ENCODE results near the gene PIP4P1.
"Not testable (repeated sequence)": the region's sequence is repeated elsewhere in the genome, so short reads cannot be mapped to it uniquely, and the experiment has no call there.

The PIP4P1 gene

DNA sequence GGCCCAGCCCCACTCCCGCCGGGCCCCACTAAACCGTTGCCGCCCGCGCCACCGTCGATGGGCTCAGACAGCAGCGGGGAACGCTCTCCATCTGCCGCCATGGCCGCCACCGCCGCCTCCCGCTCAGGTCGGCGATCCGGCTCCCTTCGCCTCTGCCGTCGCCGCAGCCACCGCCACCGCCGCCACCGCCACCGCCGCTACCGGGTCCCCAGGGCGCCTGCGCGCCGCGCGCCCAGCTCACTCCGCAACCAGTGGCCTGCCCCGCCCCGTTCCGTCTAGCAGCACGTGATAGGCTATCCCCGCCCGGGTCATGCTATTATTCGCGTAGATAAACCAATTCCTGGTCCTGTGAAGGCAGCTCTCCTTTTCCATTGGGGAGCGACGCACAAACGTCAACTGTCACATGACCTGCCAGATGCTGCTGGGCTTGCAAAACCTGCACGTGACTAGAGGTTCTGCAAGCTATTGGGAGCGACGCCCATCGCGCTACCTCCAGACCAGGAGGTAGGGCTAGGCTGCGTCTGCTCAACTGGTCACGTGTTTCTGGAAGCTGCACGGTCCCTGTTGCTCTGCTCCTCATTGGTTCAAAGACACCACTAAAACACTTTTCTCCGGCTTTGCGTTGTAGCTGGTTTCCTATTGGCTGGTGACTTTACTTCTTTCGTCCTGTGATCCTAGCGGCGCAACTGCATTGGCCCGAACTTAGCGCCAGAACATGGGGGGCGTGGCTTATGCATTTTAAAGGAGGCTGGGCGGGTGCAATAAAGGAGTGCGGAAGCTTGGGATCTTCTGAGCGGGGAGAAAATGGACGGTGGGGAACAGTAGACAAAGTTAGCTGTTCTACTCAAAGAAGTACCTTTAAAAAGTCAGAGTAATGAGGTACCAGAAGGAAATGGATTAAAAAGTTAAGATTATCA is at the start of gene PIP4P1:
PIP4P1 (minus strand) TSS at position 210 of the 917 bp plus-strand sequence; CDS start at position 101, 109 bp downstream.
- peak; percentile 99 for DNase-seq (ENCODE audit: low spot score)

DNA sequence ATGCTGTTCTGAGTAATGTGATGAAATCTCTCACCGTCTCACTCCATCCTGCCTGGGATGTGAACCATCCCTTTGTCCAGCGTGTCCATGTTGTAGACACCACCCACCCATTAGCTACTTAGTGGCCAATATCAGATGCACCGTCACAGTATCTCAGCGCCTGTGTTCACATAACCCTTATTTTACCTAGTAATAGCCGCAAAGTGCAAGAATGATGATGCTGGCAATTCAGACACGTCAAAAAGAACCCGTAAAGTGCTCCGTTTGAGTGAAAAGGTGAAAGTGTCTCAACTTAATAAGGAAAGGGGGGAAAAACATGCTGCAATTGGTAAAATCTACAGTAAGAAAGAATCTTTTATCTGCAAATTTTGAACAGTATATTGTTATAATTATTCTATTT is 47.1 kb upstream of the PIP4P1 start:
- DNase-seq (ENCODE audit: low spot score), result no peak

DNA sequence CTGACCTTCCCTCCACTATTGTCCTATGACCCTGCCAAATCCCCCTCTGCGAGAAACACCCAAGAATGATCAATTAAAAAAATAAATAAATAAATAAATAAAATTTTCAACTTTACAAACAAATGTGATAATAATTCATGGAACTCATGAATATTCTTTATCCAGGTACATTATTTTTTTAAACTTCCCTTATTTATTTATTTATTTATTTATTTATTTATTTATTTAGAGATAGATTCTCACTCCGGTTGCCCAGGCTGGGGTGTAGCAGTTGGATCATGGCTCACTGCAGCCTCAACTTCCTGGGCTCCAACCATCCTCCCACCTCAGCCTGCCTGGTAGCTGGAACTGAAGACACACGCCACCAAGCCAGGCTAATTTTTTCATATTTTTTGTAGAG is 46.3 kb upstream of the PIP4P1 start:
- DNase-seq (ENCODE audit: low spot score), result not testable (repeated sequence)

DNA sequence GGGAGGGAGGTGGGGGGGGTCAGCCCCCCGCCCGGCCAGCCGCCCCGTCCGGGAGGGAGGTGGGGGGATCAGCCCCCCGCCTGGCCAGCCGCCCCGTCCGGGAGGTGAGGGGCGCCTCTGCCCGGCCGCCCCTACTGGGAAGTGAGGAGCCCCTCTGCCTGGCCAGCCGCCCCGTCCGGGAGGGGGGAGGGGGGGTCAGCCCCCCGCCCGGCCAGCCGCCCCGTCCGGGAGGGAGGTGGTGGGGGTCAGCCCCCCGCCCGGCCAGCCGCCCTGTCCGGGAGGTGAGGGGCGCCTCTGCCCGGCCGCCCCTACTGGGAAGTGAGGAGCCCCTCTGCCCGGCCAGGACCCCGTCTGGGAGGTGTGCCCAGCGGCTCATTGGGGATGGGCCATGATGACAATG is 45.5 kb upstream of the PIP4P1 start:
- not testable (repeated sequence) for DNase-seq (ENCODE audit: low spot score)

DNA sequence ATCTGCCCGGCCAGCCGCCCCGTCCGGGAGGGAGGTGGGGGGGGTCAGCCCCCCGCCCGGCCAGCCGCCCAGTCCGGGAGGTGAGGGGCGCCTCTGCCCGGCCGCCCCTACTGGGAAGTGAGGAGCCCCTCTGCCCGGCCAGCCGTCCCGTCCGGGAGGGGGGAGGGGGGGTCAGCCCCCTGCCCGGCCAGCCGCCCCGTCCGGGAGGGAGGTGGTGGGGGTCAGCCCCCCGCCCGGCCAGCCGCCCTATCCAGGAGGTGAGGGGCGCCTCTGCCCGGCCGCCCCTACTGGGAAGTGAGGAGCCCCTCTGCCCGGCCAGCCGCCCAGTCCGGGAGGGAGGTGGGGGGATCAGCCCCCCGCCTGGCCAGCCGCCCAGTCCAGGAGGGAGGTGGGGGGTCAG is 45.0 kb upstream of the PIP4P1 start:
- not testable (repeated sequence) for DNase-seq (ENCODE audit: low spot score)

DNA sequence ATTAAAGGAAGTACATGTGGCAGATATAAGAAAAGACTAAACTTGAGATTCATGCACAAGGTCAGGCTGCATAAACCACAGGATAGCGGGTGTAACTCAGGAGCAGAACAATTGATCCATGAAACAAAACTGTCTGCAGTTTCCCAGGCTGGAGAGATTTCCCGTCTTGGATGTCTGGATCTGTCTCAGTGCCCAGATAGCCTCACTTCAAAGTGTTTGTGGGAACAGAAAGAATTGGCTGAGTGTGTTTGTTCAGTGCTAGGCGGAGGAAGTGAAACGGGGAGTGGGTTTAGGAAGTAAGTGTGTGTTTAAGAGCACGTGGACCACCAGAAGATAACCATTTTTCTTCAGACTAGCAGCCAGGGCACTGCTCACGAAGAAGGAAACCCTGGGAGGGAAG is 42.7 kb upstream of the PIP4P1 start:
- no peak for DNase-seq (ENCODE audit: low spot score)

DNA sequence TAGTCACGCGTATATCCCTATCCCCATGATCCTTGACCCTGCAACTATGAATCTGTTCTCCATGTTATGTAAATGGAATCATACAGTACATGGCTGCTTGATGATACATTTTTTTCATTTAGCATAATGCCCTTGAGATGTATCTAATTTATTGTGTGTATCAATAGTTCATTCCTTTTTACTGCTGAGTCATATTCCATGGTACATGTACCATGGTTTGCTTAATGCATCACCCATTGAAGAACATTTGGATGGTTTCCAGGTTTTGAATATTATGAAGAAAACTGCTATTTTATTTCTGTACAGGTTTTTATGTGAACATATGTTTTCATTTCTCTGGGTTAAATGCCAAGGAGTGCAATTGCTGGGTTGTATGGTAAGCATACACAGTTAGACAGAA is 40.1 kb upstream of the PIP4P1 start:
- no peak for DNase-seq (ENCODE audit: low spot score)

DNA sequence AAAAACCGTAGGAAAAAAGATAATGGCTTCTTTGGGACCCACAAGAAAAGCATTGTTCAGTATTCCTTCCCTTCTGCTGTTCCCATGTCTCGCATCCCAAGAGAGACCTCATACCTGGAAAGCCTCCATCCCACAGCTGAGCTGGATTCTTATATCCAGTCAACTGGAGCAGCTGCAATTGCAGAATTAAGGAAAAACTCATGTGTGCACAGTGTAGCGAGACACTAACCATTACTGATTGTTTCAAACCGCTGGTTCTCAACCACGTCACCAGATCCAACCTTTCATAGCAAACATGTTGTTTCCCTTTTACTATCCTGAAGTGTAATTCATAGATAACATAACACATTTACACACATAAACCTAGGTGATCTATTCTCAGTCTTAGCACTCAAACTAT is 38.6 kb upstream of the PIP4P1 start:
- no peak for DNase-seq (ENCODE audit: low spot score)

DNA sequence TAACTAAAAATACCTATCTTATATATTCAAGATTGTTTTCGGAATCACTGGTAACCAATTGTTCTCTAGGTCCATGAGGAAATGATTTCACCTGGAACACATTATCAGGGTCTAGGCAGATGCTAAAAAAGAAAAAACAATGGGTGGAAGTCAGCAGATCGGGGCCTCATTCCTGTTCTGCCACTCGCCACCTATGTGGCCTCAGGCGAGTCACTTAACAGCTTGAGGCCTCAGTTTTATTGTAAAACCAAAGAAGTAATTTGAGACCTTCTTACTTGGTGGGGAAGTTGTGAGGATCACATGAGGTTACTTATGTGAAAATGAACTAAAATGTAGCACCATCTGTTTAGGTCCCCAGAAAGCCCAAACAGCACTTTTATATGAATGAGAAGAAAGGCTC is 37.9 kb upstream of the PIP4P1 start:
- no peak for DNase-seq (ENCODE audit: low spot score)

DNA sequence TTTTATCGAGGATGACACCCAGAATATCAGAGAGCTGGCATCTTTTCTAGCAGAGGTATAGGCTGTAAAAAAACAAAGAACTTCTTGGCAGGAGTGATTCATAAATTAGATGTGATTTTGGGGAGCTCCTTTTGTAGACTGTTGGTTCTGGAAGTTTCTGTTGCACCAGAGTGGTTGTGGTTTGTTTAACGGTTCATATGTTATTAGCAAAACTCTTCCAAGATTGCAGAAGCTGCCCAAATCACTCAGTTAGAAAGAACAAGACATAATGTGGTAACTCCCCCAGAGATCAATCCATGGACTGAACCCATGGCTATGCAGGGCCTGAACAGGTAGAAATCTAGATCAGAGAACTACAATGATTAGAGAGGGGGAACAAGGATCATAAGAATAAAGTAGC is 37.4 kb upstream of the PIP4P1 start:
- DNase-seq (ENCODE audit: low spot score), result no peak

DNA sequence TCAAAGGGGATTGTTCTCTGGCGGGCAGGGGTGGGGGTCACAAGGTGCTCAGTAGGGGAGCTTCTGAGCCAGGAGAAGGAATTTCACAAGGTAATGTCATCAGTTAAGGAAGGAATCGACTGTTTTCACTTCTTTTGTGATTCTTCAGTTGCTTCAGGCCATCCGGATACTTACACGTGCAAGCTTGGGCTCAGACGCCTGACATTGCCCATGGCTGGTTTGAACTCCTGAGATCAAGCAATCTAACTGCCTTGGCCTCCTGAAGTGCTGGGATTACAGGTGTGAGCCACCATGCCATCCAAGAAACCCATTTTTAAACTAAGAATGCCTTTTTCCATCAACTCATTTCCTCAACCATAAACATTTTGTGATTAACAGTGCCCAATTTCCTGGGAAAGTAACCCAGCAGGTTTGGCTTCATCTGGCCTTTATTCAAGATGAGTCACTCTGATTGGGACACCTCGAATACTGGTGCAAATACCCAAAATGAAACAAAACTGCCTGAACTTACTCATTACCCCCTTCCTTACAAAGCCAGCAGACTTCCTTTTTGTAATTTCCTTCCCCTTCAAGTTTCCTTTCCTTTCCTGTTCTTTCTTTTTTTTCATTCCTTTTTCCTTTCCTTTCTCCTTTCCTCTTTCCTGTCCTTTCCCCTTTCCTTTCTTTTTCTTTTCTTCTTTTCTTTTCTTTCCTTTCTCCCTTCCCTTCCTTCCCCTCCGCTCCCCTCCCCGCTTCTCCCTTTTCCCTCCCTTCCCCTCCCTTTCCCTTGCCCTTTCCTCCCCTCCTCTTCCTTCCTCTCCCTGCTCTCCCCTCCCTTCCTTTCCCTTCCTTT is 33.9 kb upstream of the PIP4P1 start:
- DNase-seq (ENCODE audit: low spot score), result peak; percentile 26

DNA sequence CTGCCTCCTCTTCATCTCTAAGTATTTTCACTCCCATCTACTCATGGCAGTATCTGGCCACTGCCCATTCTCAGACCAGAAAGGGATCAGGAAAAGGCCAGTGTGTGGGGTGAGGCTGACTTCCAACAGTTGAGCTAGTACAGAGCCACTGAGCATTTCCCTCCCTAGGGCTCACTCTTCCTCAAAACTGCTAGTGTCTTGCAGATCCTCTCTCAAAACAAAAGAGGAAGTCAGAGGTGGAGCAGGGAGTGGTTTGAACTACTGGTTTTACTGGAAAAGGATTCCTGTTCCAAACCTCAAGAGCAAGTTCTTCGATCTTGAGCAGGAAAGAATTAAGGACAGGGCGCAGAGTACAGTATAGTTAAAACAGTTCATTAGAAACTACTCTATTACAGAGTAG is 32.4 kb upstream of the PIP4P1 start:
- DNase-seq (ENCODE audit: low spot score), result no peak

DNA sequence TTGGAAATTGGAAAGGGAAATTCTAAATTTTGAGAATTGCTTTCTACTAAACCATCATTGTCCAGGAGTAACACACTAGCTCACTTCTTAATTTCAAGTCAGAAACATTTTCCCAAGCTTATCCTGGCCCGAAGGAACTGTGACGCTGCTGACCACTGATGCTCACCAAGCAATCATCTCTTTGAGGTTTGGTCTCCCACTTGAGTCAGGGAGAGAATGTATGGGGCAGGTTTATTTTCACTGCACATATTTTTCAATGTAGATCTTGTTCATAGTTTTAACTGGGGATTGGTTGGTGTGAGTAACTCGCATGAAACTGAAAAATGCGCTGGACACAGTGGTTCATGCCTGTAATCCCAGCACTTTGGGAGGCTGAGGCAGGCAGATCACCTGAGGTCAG is 31.3 kb upstream of the PIP4P1 start:
- DNase-seq (ENCODE audit: low spot score), result no peak

DNA sequence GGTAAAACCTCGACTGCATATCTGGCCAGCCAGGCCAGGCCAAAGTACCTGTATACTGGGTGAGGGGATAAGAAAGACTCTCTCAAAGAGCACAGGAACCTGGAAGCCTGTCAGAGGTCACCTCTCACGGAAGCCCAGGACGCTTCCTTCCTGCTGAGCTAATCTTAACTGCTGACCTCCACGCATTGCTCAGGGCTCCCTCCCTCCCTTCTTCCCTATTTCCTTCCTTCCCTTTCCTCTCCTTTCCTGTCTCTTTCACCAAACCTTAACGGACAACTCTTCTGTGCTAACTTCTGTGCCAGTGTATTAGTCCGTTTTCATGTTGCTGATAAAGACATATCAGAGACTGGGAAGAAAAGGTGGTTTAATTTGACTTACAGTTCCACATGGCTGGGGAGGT is 29.3 kb upstream of the PIP4P1 start:
- DNase-seq (ENCODE audit: low spot score), result no peak

DNA sequence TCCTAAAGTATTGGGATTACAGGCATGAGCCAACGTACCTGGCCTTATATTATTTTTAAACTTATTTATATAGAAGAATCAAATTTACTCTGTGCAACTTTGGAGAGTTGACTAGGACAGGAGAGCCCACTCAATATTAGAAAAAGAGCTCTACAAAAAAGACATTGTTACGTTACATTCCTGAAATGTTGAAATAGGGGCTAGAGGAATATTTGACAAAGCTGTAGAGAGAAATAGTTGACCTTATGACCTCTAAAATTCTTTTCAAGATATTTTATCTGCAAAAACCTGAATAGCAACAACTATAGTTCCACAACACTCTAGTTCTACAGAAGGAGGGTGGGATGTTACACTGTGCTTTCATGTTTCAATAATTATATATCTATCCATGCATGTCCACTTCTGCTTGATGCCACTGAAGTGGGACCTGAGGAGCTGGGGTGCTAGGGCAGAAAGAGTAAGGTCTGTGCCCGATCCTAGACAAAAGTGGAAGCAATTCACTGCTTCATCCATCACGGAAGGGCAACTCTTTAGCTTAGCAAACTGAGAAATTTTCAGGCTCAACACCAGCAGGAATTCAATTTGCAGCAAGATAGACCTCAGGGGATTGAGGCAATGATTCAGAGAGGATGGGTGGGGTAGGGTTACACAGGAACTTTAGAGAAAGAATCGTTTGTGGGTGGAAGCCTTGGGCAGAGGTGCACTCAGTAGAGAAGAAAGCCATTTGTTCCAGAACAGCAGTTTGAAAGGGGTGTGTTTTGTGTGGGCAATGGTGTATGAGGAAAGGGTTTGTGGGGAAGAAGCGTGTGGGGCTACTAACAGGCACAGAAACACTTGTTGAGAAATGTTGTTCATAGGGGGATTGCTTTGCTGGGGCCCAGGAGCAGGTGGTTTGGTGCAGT is 28.1 kb upstream of the PIP4P1 start:
- no peak for DNase-seq (ENCODE audit: low spot score)

DNA sequence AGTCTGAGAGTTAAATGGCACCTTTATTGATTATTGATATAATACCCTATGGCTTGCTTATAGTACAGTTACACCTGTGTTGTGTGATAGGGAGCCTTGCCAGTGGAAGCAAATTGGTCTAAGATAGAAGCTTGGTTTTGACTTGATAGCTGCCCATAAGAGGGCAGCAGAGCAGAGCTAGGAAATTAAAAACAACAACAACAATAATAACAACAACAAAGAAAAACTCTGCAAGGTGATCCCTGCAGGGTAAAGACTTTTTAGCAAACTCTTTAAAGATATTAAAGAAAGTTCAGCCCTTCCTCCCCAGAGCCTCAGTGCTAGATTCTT is 26.1 kb upstream of the PIP4P1 start:
- DNase-seq (ENCODE audit: low spot score), result no peak

DNA sequence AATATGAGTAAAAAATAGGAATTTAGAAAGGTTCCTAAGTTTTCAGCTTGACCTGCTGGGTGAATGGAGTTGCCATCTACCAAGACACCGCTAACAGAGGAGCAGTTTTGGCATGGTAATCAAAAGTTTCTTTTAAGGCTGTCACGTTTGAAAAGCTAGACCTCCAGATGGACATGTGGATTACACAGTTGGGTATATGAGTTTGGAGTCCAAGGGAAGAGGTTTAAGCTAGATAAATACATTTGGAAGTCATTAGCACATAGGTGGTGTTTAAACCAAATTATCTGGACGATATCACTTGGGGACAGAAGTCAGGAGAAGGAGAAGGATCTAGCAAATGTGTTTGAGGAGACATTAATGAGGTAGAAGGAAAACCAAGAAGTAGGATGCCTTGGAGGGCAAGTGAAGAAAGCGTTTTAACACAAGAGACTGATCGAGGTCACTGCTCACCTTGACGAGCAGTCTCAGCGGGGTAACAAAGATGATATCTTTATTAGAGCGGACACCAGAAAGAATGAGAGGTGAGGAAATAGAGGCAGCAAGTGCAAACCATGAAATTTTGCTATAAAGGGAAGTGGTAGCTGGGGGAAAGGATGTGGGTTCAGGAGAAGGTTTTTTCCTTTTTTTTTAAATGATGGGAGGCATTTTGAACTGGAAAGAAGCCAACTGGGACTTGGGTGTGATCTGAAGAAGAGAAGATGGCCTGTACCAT is 25.6 kb upstream of the PIP4P1 start:
- no peak for DNase-seq (ENCODE audit: low spot score)

DNA sequence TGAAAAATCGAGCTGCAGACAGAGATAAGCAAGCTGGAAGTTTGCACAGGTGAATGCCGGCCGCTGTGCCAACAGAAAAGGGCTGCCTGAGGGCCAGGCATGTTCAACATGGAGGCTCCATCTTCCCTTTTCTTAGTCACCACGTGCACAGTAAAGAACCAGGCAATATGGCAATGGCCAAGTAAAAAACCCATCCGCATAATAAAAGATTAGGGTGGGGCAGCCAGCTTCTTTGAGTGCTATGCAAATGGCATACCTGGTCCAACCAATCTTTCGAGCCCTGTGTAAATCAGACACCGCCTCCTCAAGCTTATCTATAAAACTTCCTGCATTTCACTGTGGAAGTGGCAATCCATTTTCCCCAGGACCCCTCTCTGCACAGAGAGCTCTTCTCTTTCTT is 24.7 kb upstream of the PIP4P1 start:
- DNase-seq (ENCODE audit: low spot score), result no peak

DNA sequence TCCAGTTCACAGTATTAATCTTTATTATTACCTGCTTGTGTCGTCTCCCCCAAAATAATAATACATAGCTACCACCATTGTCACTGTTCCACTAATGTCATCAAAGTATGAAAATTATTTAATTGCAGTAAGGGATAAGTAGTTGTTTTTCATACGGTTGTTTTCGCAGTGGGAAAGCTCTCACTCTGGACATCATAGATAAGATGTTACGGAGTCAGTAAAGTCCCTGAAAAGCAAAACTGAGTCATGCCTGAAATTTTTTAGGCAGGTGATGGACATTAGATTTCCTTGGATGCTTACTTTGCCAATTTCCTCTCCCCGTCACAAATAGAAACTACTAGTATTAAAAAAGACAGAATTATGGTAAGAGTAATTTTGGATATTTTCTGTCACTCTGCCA is 21.1 kb upstream of the PIP4P1 start:
- DNase-seq (ENCODE audit: low spot score), result no peak

DNA sequence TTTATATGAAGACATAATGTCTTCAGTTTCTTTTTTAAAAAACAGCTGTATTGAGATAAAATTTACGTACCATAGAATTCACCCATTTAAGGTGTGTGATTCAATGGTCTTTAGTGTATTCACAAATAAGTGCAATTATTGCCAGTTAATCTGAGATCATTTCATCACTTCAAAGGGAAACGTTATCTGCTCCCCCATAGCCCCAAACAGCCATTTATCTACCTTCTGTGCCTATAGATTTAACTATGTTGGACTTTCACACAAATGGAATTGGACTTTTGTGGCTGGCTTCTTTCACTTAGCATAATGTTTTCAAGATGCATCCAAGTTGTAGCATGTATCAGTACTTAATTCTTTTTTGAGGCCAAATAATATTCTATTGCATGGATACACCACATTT is 17.7 kb upstream of the PIP4P1 start:
- no peak for DNase-seq (ENCODE audit: low spot score)

DNA sequence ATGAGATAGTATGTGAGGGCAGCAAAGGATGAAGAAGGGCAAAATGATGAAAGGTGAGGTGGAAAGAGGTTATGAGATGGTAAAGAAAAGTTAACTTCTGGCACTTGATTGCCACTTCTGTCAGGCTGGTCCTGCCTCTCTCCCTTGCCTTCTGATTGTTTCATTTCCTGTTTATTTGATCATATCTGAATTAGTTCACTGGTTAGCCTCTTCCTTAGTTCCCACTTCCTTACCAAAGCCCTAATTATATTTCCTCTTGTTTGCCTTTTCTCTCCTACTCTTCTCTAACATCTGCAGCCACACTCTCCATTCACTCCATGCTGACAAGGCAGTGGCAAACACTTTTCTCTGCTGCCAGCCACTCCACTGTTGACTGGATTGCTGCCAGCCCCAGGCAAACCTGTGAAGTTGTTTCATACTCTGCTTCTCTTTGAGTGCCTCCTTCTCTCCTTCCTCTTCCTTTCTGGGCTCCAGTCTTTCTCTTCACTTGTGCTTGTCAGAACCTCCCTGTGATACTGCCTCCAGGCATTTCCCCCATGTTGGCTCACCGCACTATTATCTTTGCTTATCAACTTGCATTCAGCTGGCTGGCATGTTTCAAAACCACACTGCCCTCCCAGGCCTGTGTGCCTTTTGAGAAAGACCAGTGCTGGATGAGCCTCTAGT is 16.1 kb upstream of the PIP4P1 start:
- DNase-seq (ENCODE audit: low spot score), result no peak

Data from LoVo (cell line).